ENCODE measurements around the gene PRKCE.

DNA sequence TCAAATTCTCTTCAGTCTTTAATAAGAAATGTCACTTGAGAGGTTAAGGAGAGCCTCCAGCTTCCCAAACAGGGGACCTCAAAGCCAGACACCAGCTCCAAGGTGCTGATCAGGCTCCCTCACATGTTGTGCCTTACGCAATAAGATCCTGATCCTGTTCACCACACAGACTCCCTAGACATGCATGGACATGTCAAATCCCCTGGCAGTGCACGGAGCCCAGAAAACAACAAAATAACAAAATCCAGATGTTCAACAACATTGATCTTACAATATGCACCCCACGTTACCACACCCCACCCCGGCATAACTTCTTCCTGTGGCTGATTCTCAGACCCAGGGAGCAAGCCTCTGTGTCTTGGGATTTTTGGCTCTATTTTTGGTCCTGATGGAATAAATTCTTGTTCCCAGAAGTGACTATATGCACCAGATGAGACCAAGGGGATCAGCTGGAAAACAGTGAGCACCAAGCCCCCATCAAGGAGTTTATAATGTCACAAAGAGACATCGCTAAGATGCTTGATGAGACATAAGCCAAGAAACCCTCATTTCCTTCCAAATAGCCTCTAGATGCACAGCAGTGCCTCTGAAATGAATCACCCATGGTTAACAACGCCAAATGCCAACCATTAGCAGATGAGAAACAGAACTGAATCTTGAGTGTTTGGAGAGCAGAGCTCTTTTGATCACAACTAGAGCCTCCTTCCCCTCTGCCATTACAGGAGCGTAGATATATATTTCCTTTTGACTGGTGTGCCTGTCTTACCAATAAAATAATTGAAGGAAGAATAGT, 198.2 kb downstream of the PRKCE start:
- TF ChIP-seq, protein P1, sequence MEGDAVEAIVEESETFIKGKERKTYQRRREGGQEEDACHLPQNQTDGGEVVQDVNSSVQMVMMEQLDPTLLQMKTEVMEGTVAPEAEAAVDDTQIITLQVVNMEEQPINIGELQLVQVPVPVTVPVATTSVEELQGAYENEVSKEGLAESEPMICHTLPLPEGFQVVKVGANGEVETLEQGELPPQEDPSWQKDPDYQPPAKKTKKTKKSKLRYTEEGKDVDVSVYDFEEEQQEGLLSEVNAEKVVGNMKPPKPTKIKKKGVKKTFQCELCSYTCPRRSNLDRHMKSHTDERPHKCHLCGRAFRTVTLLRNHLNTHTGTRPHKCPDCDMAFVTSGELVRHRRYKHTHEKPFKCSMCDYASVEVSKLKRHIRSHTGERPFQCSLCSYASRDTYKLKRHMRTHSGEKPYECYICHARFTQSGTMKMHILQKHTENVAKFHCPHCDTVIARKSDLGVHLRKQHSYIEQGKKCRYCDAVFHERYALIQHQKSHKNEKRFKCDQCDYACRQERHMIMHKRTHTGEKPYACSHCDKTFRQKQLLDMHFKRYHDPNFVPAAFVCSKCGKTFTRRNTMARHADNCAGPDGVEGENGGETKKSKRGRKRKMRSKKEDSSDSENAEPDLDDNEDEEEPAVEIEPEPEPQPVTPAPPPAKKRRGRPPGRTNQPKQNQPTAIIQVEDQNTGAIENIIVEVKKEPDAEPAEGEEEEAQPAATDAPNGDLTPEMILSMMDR (IDR thresholded peaks at IDR 0.05), result no peak
- no peak for TF ChIP-seq EZH2 (IDR thresholded peaks at IDR 0.05; ENCODE audit: borderline replicate concordance, insufficient read depth, low read depth, low read length, poor library complexity, severe bottlenecking)
